PC-9 (cell line): Measurements from ENCODE around the gene CYP4V2. TPM values are rescaled to one million over a fixed set of nuclear protein-coding genes. Genes with fewer than 3 reads are reported as not detected.

Source experiments
- BruUV-seq: library from RNA; stranded (reverse); fragments of 400-500 nt; replicated peaks from 2 replicates; lab custom pipeline; 2021; lab: Mats Ljungman, UMichigan
- CTCF ChIA-PET: fragments of 300-600 bp; sonication (Branson Sonifier 250); formaldehyde crosslinking; loops from one replicate; lab custom pipeline; 2022; ENCODE audit warnings: antibody characterized with exemption; lab: Charles Lee
- POLR2A ChIA-PET: fragments of 300-600 bp; sonication (Branson Sonifier 250); formaldehyde crosslinking; loops from one replicate; lab custom pipeline; 2022; ENCODE audit warnings: antibody characterized with exemption; ENCODE audit not compliant: unreplicated experiment; lab: Charles Lee
- DNase-seq, 2 experiments: peaks; one replicate each; pipeline versions ENCODE4 v3.0.0 to v3.0.0-alpha.2; 2015 to 2022; ENCODE audit warnings: mixed read lengths in 1 of 2
- H2AFZ ChIP-seq: fragments of 200-600 bp; sonication (generic); 2 replicates; pipeline ENCODE4 v1.8.1; 2017; ENCODE audit warnings: antibody characterized with exemption
- H3F3A ChIP-seq: fragments of 200-600 bp; sonication (generic); 2 replicates; pipeline ENCODE4 v1.8.1; 2017; ENCODE audit warnings: antibody characterized with exemption, mild to moderate bottlenecking, low read depth; ENCODE audit not compliant: insufficient read depth
- H3K27ac ChIP-seq: fragments of 200-600 bp; sonication (generic); 2 replicates; pipeline ENCODE4 v1.6.1; 2016; ENCODE audit warnings: mixed run types
- H3K27me3 ChIP-seq: fragments of 200-600 bp; sonication (generic); 2 replicates; pipeline ENCODE4 v1.6.1; 2016; ENCODE audit warnings: low read depth, mixed run types; ENCODE audit not compliant: insufficient read depth
- H3K36me3 ChIP-seq: fragments of 200-600 bp; sonication (generic); 2 replicates; pipeline ENCODE4 v1.6.1; 2016; ENCODE audit warnings: low read depth, mixed run types
- H3K4me1 ChIP-seq: fragments of 200-600 bp; sonication (generic); replicated peaks from 2 replicates; pipeline ENCODE4 v1.6.1; 2016; ENCODE audit warnings: mixed run types; ENCODE audit not compliant: insufficient read depth
- H3K4me2 ChIP-seq: fragments of 200-600 bp; sonication (generic); 2 replicates; pipeline ENCODE4 v1.6.1; 2017; ENCODE audit warnings: mixed run types
- H3K4me3 ChIP-seq: fragments of 200-600 bp; sonication (generic); 2 replicates; pipeline ENCODE4 v1.6.1; 2016; ENCODE audit warnings: mixed run types
- H3K79me2 ChIP-seq: fragments of 200-600 bp; sonication (generic); 2 replicates; pipeline ENCODE4 v1.6.1; 2017; ENCODE audit warnings: low read depth, mixed run types
- H3K9me2 ChIP-seq: fragments of 200-600 bp; sonication (generic); 2 replicates; pipeline ENCODE4 v1.8.1; 2017; ENCODE audit warnings: mild to moderate bottlenecking; ENCODE audit not compliant: insufficient read depth
- H3K9me3 ChIP-seq: fragments of 200-600 bp; sonication (generic); 2 replicates; pipeline ENCODE4 v1.8.1; 2016; ENCODE audit warnings: low read depth; ENCODE audit not compliant: insufficient read depth
- H4K20me1 ChIP-seq: fragments of 200-600 bp; sonication (generic); 2 replicates; pipeline ENCODE4 v1.8.1; 2017; ENCODE audit not compliant: insufficient read depth
- CTCF ChIP-seq: fragments of 200-600 bp; sonication (generic); conservative IDR thresholded peaks from 2 replicates; pipeline ENCODE4 v1.6.1; 2017; ENCODE audit warnings: mixed run types, antibody characterized with exemption, mild to moderate bottlenecking, moderate library complexity
- EZH2 ChIP-seq: fragments of 200-600 bp; sonication (generic); IDR thresholded peaks from 2 replicates; pipeline ENCODE4 v1.8.0; 2017; ENCODE audit warnings: antibody characterized with exemption, low read depth
- intact Hi-C: fragments of 100-400 bp; cut with micrococcal nuclease; formaldehyde crosslinking; loops from one replicate; pipeline ENCODE4 v1.10.0; 2022; ENCODE audit not compliant: unreplicated experiment
- total RNA-seq: library from RNA; stranded (reverse); gene quantifications from 2 replicates; pipeline ENCODE4 v1.2.3, GENCODE V29; 2021

CYP4V2 gene
- total RNA-seq, 1 experiment from 2014 or later = 12.5 TPM

- Histone ChIP-seq H3K9me3 (no peaks in the 10 kb centered on the region), H4K20me1 (no peaks in the 10 kb centered on the region), H3K4me3 (no peak overlapping the region), H3K79me2 (no peaks in the 10 kb centered on the region), H3K36me3 (no peaks in the 10 kb centered on the region), H3K27ac (no peak overlapping the region), H3K9me2 (no peaks in the 10 kb centered on the region), H3K4me2 (no peak overlapping the region), H2AFZ (no peak overlapping the region), H3K27me3 (peaks cover 28% of the 10 kb centered on the region; the same call in 1 of the 2 replicates), H3F3A (no peaks in the 10 kb centered on the region), H3K4me1 (no peaks in the 10 kb centered on the region)
- ChIA-PET POLR2A (no interaction called here), CTCF (no interaction called here)
- no peak for DNase-seq
- TF ChIP-seq CTCF (no peak), EZH2 (no peak)
- intact Hi-C loops = no loop called here
- no TSS peak for BruUV-seq
Observed at GRCh38 chr4:186258216-186258811, 66.9 kb downstream of the CYP4V2 start.

- BruUV-seq = no TSS peak
- H3K4me1 ChIP-seq = no peaks in the 10 kb centered on the region
- POLR2A ChIA-PET = no interaction called here
- H4K20me1 ChIP-seq = no peaks in the 10 kb centered on the region
- H3K36me3 ChIP-seq = no peaks in the 10 kb centered on the region
- no peak for TF ChIP-seq EZH2
- DNase-seq = no peak
- CTCF ChIA-PET = no interaction called here
- H3K9me2 ChIP-seq = no peaks in the 10 kb centered on the region
- no peaks in the 10 kb centered on the region for H3F3A ChIP-seq
- no peak overlapping the region for H3K4me2 ChIP-seq
- no peak overlapping the region for H2AFZ ChIP-seq
- no peak overlapping the region for H3K4me3 ChIP-seq
- no peak overlapping the region for H3K27ac ChIP-seq
- intact Hi-C loops = no loop called here
- H3K27me3 ChIP-seq = peaks cover 17% of the 10 kb centered on the region; the same call in 1 of the 2 replicates
- no peaks in the 10 kb centered on the region for H3K9me3 ChIP-seq
- no peaks in the 10 kb centered on the region for H3K79me2 ChIP-seq
Observed at GRCh38 chr4:186260117-186260503, 68.7 kb downstream of the CYP4V2 start.

Other genes with a start within 250 kb of the CYP4V2 start
- 7.7 and 10.3 TPM in 2 replicates for gene TLR3, start 122.4 kb upstream of the CYP4V2 start, total RNA-seq
- 0.26 and 0.80 TPM in 2 replicates for gene FAM149A, start 86.9 kb upstream of the CYP4V2 start, total RNA-seq
- gene KLKB1, start 35.9 kb downstream of the CYP4V2 start, total RNA-seq = not detected in 2 replicates
- gene F11, start 74.6 kb downstream of the CYP4V2 start, total RNA-seq = not detected in 2 replicates